ENCODE measurements around the gene RPL3. TPM values are rescaled to one million over a fixed set of nuclear protein-coding genes. Genes with fewer than 3 reads are reported as not detected.

RPL3 gene
- total and polyA plus RNA-seq, 4 donors = 580 to 1,767 (median 1,184) TPM

DNA sequence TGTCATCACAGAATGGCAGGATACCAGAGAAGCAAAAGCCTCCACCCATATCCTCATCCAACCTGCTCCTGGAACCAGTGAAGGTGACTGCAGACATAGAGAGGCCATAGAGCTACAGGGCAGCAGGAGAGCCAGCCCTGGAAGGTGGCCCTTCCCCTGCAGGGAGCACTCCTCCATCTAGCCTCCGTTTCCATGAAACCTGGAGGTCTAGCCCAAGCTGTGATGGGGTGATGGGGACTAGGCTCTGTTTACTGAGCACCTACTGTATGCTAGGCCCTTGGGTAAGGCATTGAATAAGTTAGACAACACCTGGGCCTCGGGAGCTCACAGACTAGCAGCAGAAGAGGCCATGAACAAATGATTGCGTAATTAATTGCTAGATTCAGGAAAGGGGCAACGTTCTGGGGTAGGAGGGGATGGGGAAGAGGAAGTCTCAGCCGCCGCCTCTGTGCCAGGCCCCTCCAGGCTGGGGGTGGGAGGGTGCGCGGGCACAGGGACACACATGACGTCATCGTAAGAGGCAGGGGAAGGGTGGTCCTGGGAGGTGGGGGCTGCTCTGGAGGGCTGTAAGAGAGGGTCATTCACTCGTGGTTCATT is 29.6 kb upstream of the RPL3 start (continued):
- TF ChIP-seq, protein P1, sequence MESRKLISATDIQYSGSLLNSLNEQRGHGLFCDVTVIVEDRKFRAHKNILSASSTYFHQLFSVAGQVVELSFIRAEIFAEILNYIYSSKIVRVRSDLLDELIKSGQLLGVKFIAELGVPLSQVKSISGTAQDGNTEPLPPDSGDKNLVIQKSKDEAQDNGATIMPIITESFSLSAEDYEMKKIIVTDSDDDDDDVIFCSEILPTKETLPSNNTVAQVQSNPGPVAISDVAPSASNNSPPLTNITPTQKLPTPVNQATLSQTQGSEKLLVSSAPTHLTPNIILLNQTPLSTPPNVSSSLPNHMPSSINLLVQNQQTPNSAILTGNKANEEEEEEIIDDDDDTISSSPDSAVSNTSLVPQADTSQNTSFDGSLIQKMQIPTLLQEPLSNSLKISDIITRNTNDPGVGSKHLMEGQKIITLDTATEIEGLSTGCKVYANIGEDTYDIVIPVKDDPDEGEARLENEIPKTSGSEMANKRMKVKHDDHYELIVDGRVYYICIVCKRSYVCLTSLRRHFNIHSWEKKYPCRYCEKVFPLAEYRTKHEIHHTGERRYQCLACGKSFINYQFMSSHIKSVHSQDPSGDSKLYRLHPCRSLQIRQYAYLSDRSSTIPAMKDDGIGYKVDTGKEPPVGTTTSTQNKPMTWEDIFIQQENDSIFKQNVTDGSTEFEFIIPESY (IDR thresholded peaks at IDR 0.05) = no peak
- TF ChIP-seq, protein P2, sequence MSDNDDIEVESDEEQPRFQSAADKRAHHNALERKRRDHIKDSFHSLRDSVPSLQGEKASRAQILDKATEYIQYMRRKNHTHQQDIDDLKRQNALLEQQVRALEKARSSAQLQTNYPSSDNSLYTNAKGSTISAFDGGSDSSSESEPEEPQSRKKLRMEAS (IDR thresholded peaks at IDR 0.05) = no peak
- TF ChIP-seq NR2F2 (IDR thresholded peaks at IDR 0.05) = no peak

DNA sequence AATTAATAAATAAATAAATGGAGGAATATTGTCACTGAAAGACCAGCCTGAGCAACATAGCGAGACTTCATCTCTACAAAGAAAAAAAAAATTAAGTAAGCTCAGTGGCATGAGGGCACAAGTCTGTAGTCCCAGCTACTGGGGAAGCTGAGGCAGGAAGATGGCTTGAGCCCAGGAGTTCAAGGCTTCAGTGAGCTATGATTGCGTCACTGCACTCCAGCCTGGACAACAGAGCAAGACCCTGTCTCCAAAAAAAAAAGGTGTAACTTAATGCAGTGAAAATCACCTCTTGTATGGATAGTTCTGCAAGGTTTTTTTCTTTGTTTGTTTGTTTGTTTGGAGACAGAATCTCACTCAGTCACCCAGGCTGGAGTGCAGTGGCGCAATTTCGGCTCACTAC is 25.8 kb upstream of the RPL3 start:
- WGBS = 90% methylated on average over 4 of the region's 4 CpGs
- peaks cover 0 to 2% (median 0%) of the 10 kb centered on the region in 4 donors for H3K4me1 ChIP-seq (ENCODE audit: control insufficient read depth in 4 of 4, insufficient read depth in 4 of 4, low read length in 3 of 4)

DNA sequence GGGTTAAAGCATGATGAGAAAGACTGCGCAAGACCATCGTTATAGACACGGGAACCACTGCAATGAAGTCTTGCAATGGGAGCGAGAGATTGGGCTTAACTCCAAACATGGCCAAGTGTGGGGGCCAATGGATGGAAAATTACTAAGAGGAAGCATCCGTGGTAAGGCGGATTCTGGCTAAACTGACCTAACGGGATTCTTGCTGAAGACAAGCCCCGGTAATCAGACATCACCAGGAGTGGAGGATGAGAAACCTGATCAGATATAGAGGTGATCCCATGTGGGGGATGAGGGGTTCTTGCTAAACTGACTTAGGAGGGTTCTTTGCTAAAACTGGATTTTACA is 24.6 kb upstream of the RPL3 start:
- no peaks in the 10 kb centered on the region for H3K9me3 ChIP-seq (ENCODE audit: control insufficient read depth in 4 of 4, low read length in 3 of 4)
- TF ChIP-seq TAF1 (conservative IDR thresholded peaks at IDR 0.05) = no peak
- TF ChIP-seq, protein P1 (IDR thresholded peaks at IDR 0.05) = no peak
- no peak for TF ChIP-seq EGR1 (IDR thresholded peaks at IDR 0.05; ENCODE audit: low read depth in 2 of 2)
- TF ChIP-seq RXRA (IDR thresholded peaks at IDR 0.05) = no peak
- TF ChIP-seq FOXA1 (IDR thresholded peaks at IDR 0.05) = no peak
- TF ChIP-seq, protein P2 (IDR thresholded peaks at IDR 0.05) = no peak
- no peak for TF ChIP-seq FOXA2 (IDR thresholded peaks at IDR 0.05)
- TF ChIP-seq, protein P3, sequence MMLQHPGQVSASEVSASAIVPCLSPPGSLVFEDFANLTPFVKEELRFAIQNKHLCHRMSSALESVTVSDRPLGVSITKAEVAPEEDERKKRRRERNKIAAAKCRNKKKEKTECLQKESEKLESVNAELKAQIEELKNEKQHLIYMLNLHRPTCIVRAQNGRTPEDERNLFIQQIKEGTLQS (IDR thresholded peaks at IDR 0.05) = no peak
- TF ChIP-seq NR2F2 (IDR thresholded peaks at IDR 0.05) = no peak
- TF ChIP-seq HNF4G (IDR thresholded peaks at IDR 0.05) = no peak
- TF ChIP-seq RAD21 (IDR thresholded peaks at IDR 0.05) = no peak
- TF ChIP-seq, protein P4, sequence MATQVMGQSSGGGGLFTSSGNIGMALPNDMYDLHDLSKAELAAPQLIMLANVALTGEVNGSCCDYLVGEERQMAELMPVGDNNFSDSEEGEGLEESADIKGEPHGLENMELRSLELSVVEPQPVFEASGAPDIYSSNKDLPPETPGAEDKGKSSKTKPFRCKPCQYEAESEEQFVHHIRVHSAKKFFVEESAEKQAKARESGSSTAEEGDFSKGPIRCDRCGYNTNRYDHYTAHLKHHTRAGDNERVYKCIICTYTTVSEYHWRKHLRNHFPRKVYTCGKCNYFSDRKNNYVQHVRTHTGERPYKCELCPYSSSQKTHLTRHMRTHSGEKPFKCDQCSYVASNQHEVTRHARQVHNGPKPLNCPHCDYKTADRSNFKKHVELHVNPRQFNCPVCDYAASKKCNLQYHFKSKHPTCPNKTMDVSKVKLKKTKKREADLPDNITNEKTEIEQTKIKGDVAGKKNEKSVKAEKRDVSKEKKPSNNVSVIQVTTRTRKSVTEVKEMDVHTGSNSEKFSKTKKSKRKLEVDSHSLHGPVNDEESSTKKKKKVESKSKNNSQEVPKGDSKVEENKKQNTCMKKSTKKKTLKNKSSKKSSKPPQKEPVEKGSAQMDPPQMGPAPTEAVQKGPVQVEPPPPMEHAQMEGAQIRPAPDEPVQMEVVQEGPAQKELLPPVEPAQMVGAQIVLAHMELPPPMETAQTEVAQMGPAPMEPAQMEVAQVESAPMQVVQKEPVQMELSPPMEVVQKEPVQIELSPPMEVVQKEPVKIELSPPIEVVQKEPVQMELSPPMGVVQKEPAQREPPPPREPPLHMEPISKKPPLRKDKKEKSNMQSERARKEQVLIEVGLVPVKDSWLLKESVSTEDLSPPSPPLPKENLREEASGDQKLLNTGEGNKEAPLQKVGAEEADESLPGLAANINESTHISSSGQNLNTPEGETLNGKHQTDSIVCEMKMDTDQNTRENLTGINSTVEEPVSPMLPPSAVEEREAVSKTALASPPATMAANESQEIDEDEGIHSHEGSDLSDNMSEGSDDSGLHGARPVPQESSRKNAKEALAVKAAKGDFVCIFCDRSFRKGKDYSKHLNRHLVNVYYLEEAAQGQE (IDR thresholded peaks at IDR 0.05) = no peak
- no peak for TF ChIP-seq SP1 (IDR thresholded peaks at IDR 0.05)

More for the DNA sequence above, 25.8 kb upstream of the RPL3 start:
- Histone ChIP-seq H3K4me3 (ENCODE audit: low read depth in 1 of 3, low read length in 3 of 3) (no peak overlapping the region), H3K27me3 (ENCODE audit: control insufficient read depth in 4 of 4, insufficient read depth in 4 of 4, low read length in 3 of 4) (no peaks in the 10 kb centered on the region), H3K9me3 (ENCODE audit: control insufficient read depth in 4 of 4, low read length in 3 of 4) (no peaks in the 10 kb centered on the region), H3K36me3 (ENCODE audit: control insufficient read depth in 4 of 4, insufficient read depth in 3 of 4, low read depth in 1 of 4, low read length in 3 of 4) (no peaks in the 10 kb centered on the region), H3K9ac (ENCODE audit: low read depth in 1 of 2, low read length in 2 of 2) (no peak overlapping the region), H3K27ac (ENCODE audit: low read depth in 1 of 2, low read length in 2 of 2) (no peak overlapping the region)
- DNase-seq (ENCODE audit: low spot score) = no peak
- no peak for TF ChIP-seq FOXA2 (IDR thresholded peaks at IDR 0.05)
- TF ChIP-seq RAD21 (IDR thresholded peaks at IDR 0.05) = no peak
- TF ChIP-seq, protein P5, sequence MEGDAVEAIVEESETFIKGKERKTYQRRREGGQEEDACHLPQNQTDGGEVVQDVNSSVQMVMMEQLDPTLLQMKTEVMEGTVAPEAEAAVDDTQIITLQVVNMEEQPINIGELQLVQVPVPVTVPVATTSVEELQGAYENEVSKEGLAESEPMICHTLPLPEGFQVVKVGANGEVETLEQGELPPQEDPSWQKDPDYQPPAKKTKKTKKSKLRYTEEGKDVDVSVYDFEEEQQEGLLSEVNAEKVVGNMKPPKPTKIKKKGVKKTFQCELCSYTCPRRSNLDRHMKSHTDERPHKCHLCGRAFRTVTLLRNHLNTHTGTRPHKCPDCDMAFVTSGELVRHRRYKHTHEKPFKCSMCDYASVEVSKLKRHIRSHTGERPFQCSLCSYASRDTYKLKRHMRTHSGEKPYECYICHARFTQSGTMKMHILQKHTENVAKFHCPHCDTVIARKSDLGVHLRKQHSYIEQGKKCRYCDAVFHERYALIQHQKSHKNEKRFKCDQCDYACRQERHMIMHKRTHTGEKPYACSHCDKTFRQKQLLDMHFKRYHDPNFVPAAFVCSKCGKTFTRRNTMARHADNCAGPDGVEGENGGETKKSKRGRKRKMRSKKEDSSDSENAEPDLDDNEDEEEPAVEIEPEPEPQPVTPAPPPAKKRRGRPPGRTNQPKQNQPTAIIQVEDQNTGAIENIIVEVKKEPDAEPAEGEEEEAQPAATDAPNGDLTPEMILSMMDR (IDR thresholded peaks at IDR 0.05; ENCODE audit: low read depth, low read length, missing input control) = no peak
- no peak for TF ChIP-seq TAF1 (conservative IDR thresholded peaks at IDR 0.05)
- TF ChIP-seq, protein P3 (IDR thresholded peaks at IDR 0.05) = no peak

More for the DNA sequence above, 24.6 kb upstream of the RPL3 start:
- Histone ChIP-seq H3K36me3 (ENCODE audit: control insufficient read depth in 4 of 4, insufficient read depth in 3 of 4, low read depth in 1 of 4, low read length in 3 of 4) (no peaks in the 10 kb centered on the region), H3K27me3 (ENCODE audit: control insufficient read depth in 4 of 4, insufficient read depth in 4 of 4, low read length in 3 of 4) (no peaks in the 10 kb centered on the region), H3K4me1 (ENCODE audit: control insufficient read depth in 4 of 4, insufficient read depth in 4 of 4, low read length in 3 of 4) (peaks cover 0 to 2% (median 0%) of the 10 kb centered on the region in 4 donors), H3K27ac (ENCODE audit: low read depth in 1 of 2, low read length in 2 of 2) (no peak overlapping the region), H3K9ac (ENCODE audit: low read depth in 1 of 2, low read length in 2 of 2) (no peak overlapping the region), H3K4me3 (ENCODE audit: low read depth in 1 of 3, low read length in 3 of 3) (no peak overlapping the region)
- 68% methylated on average over 8 of the region's 8 CpGs for WGBS
- DNase-seq (ENCODE audit: low spot score) = no peak
